Measurements from ENCODE around the gene TDP2.

Gene TDP2

GRCh38 chr6:24692003-24692402, 25.3 kb upstream of the TDP2 start:
- no peak overlapping the region for H3K4me2 ChIP-seq
- H3K36me3 ChIP-seq (ENCODE audit: insufficient read depth): no peaks in the 10 kb centered on the region
- no peaks in the 10 kb centered on the region for H3K27me3 ChIP-seq (ENCODE audit: insufficient read depth, low read depth)
- no peak for TF ChIP-seq CTCF (conservative IDR thresholded peaks at IDR 0.05; ENCODE audit: low read depth, low read length)
- no peaks in the 10 kb centered on the region for H3K79me2 ChIP-seq (ENCODE audit: insufficient read depth, low read depth)
- no peak overlapping the region for H3K27ac ChIP-seq
- H3K9ac ChIP-seq: no peak overlapping the region
- H4K20me1 ChIP-seq (ENCODE audit: insufficient read depth): no peaks in the 10 kb centered on the region
- H3K4me1 ChIP-seq (ENCODE audit: low read depth, poor library complexity, severe bottlenecking): no peaks in the 10 kb centered on the region
- no peak overlapping the region for H2AFZ ChIP-seq (ENCODE audit: low read depth)
- H3K4me3 ChIP-seq (IDR thresholded peaks at IDR 0.05; ENCODE audit: insufficient read depth, low read depth, low read length): no peak overlapping the region

GRCh38 chr6:24691550-24691949, 24.9 kb upstream of the TDP2 start:
- no peak overlapping the region for H3K4me3 ChIP-seq (IDR thresholded peaks at IDR 0.05; ENCODE audit: insufficient read depth, low read depth, low read length)
- TF ChIP-seq CTCF (conservative IDR thresholded peaks at IDR 0.05; ENCODE audit: low read depth, low read length): no peak
- no peaks in the 10 kb centered on the region for H3K4me1 ChIP-seq (ENCODE audit: low read depth, poor library complexity, severe bottlenecking)
- H4K20me1 ChIP-seq (ENCODE audit: insufficient read depth): no peaks in the 10 kb centered on the region
- no peak overlapping the region for H3K4me2 ChIP-seq
- H3K9ac ChIP-seq: no peak overlapping the region
- no peaks in the 10 kb centered on the region for H3K27me3 ChIP-seq (ENCODE audit: insufficient read depth, low read depth)
- H3K36me3 ChIP-seq (ENCODE audit: insufficient read depth): no peaks in the 10 kb centered on the region
- H3K27ac ChIP-seq: no peak overlapping the region
- no peak overlapping the region for H2AFZ ChIP-seq (ENCODE audit: low read depth)
- no peaks in the 10 kb centered on the region for H3K79me2 ChIP-seq (ENCODE audit: insufficient read depth, low read depth)

GRCh38 chr6:24690593-24690992, 23.9 kb upstream of the TDP2 start:
- H3K27ac ChIP-seq: no peak overlapping the region

GRCh38 chr6:24689964-24690363, 23.3 kb upstream of the TDP2 start:
- H3K4me3 ChIP-seq (IDR thresholded peaks at IDR 0.05; ENCODE audit: insufficient read depth, low read depth, low read length): no peak overlapping the region
- H3K79me2 ChIP-seq (ENCODE audit: insufficient read depth, low read depth): no peaks in the 10 kb centered on the region
- H3K9ac ChIP-seq: no peak overlapping the region
- no peak overlapping the region for H2AFZ ChIP-seq (ENCODE audit: low read depth)
- no peak for TF ChIP-seq CTCF (conservative IDR thresholded peaks at IDR 0.05; ENCODE audit: low read depth, low read length)
- no peak overlapping the region for H3K4me2 ChIP-seq
- no peaks in the 10 kb centered on the region for H3K27me3 ChIP-seq (ENCODE audit: insufficient read depth, low read depth)
- no peaks in the 10 kb centered on the region for H3K4me1 ChIP-seq (ENCODE audit: low read depth, poor library complexity, severe bottlenecking)
- H4K20me1 ChIP-seq (ENCODE audit: insufficient read depth): no peaks in the 10 kb centered on the region
- no peaks in the 10 kb centered on the region for H3K36me3 ChIP-seq (ENCODE audit: insufficient read depth)
- H3K27ac ChIP-seq: no peak overlapping the region

More at GRCh38 chr6:24690593-24690992, 23.9 kb upstream of the TDP2 start:
- H3K4me1 ChIP-seq (ENCODE audit: low read depth, poor library complexity, severe bottlenecking): no peaks in the 10 kb centered on the region
- no peaks in the 10 kb centered on the region for H3K79me2 ChIP-seq (ENCODE audit: insufficient read depth, low read depth)
- no peak for TF ChIP-seq CTCF (conservative IDR thresholded peaks at IDR 0.05; ENCODE audit: low read depth, low read length)
- H3K4me2 ChIP-seq: no peak overlapping the region
- no peaks in the 10 kb centered on the region for H3K36me3 ChIP-seq (ENCODE audit: insufficient read depth)
- no peak overlapping the region for H3K4me3 ChIP-seq (IDR thresholded peaks at IDR 0.05; ENCODE audit: insufficient read depth, low read depth, low read length)
- no peaks in the 10 kb centered on the region for H4K20me1 ChIP-seq (ENCODE audit: insufficient read depth)
- no peak overlapping the region for H2AFZ ChIP-seq (ENCODE audit: low read depth)
- H3K9ac ChIP-seq: no peak overlapping the region
- H3K27me3 ChIP-seq (ENCODE audit: insufficient read depth, low read depth): no peaks in the 10 kb centered on the region
